Prostate gland (tissue), 2 donors: ENCODE results near the gene RAB7A.

Source experiments
- CTCF ChIP-seq, 4 experiments: fragments of 200-600 bp in 2 of 4; fragments of 450-650 bp in 2 of 4; sonication (generic) in 2 of 4; IDR thresholded peaks; 1 replicate in 3 of 4; 2 replicates in 1 of 4; pipeline ENCODE4 v1.5.1; 2016 to 2019; ENCODE audit warnings: antibody characterized with exemption in 4 of 4, mild to moderate bottlenecking in 2 of 4, moderate library complexity in 2 of 4
- POLR2A ChIP-seq: fragments of 450-650 bp; IDR thresholded peaks from one replicate; pipeline ENCODE4 v1.6.1; 2016; ENCODE audit warnings: antibody characterized with exemption, mild to moderate bottlenecking
- POLR2AphosphoS5 ChIP-seq: sonication (generic); formaldehyde crosslinking; IDR thresholded peaks from one replicate; pipeline ENCODE4 v1.6.1; 2017; ENCODE audit warnings: antibody characterized with exemption

- TF ChIP-seq CTCF (IDR thresholded peaks at IDR 0.05) (no peak), POLR2A (no peak), POLR2AphosphoS5 (no peak)
Observed at GRCh38 chr3:128844502-128844901, 118.5 kb downstream of the RAB7A start.
